Calu3 (cell line): ENCODE measurements around the gene EFS. TPM values are rescaled to one million over a fixed set of nuclear protein-coding genes. Genes with fewer than 3 reads are reported as not detected.

Experiments
- BruUV-seq: library from RNA; stranded (reverse); fragments of 400-500 nt; replicated peaks from 2 replicates; lab custom pipeline; 2021; lab: Mats Ljungman, UMichigan
- CTCF ChIA-PET: fragments of 300-600 bp; sonication (Branson Sonifier 250); formaldehyde crosslinking; loops from one replicate; lab custom pipeline; 2022; ENCODE audit warnings: antibody characterized with exemption; lab: Charles Lee
- DNase-seq: peaks from one replicate; pipeline ENCODE4 v3.0.0; 2022
- H3K27ac Mint-ChIP-seq: one replicate; pipeline ENCODE4 v1.8.0; 2022; ENCODE audit warnings: mixed read lengths; ENCODE audit not compliant: unreplicated experiment
- H3K27me3 Mint-ChIP-seq: one replicate; pipeline ENCODE4 v1.8.0; 2022; ENCODE audit warnings: mixed read lengths; ENCODE audit not compliant: unreplicated experiment
- H3K36me3 Mint-ChIP-seq: one replicate; pipeline ENCODE4 v1.8.0; 2022; ENCODE audit warnings: mild to moderate bottlenecking, moderate library complexity, mixed read lengths; ENCODE audit not compliant: insufficient read depth, unreplicated experiment
- H3K4me1 Mint-ChIP-seq: one replicate; pipeline ENCODE4 v1.8.0; 2022; ENCODE audit warnings: mild to moderate bottlenecking, low read depth, mixed read lengths; ENCODE audit not compliant: unreplicated experiment
- H3K4me3 Mint-ChIP-seq: one replicate; pipeline ENCODE4 v1.8.0; 2022; ENCODE audit warnings: mild to moderate bottlenecking, low read depth, moderate library complexity, mixed read lengths; ENCODE audit not compliant: unreplicated experiment
- H3K9me3 Mint-ChIP-seq: one replicate; pipeline ENCODE4 v1.8.0; 2022; ENCODE audit warnings: low read depth, mixed read lengths; ENCODE audit not compliant: unreplicated experiment
- CTCF ChIP-seq: fragments of 200-600 bp; IDR thresholded peaks from one replicate; pipeline ENCODE4 v1.8.0; 2022; ENCODE audit warnings: antibody characterized with exemption; ENCODE audit not compliant: unreplicated experiment
- intact Hi-C: fragments of 100-400 bp; cut with micrococcal nuclease; formaldehyde crosslinking; loops from one replicate; pipeline ENCODE4 v1.10.0; 2022; ENCODE audit not compliant: unreplicated experiment
- total RNA-seq: library from RNA; stranded (reverse); gene quantifications from 2 replicates; pipeline ENCODE4 v1.2.3, GENCODE V29; 2022

The EFS gene
- total RNA-seq, 1 experiment from 2014 or later = not detected

- BruUV-seq = no TSS peak
- no peaks in the 10 kb centered on the region for H3K36me3 Mint-ChIP-seq
- intact Hi-C loops = no loop called here
- no peaks in the 10 kb centered on the region for H3K9me3 Mint-ChIP-seq
- no peak for TF ChIP-seq CTCF
- H3K4me1 Mint-ChIP-seq = no peaks in the 10 kb centered on the region
- DNase-seq = no peak
- no peak overlapping the region for H3K27ac Mint-ChIP-seq
- CTCF ChIA-PET = interaction anchor here (0.6 to 0.7 kb wide), 2 partner anchors 11 to 186 kb away, joined by 3 read pairs; no protein-coding TSS in a partner anchor
- H3K27me3 Mint-ChIP-seq = peaks cover 96% of the 10 kb centered on the region
- peak overlapping the region; percentile 40 for H3K4me3 Mint-ChIP-seq
Observed at GRCh38 chr14:23364164-23365035, 572 bp downstream of the EFS start.

DNA sequence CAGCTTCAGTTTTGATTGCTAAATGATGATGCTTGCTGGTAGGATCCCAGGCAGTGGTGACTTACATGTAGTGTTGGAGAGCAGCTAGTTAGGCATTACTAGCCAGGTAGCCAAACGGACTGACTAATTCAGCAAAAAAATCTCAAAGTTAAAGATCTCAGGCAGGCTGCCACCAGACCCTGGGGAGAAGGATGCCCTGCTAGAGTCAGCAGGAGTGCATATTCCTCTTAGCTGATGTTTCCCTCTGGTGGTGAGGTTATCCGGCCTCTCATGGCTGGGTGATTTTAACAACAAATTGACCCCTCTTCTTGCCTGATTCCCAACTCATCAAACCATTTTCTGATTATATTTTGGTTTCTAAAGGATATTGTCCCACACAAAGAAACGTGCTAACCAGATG, 2.8 kb downstream of the EFS start:
- Mint-ChIP-seq H3K9me3 (no peaks in the 10 kb centered on the region), H3K36me3 (no peaks in the 10 kb centered on the region), H3K4me1 (no peaks in the 10 kb centered on the region), H3K27me3 (peaks cover 87% of the 10 kb centered on the region), H3K4me3 (no peak overlapping the region), H3K27ac (no peak overlapping the region)
- no TSS peak for BruUV-seq
- no peak for DNase-seq
- CTCF ChIA-PET = no interaction called here
- TF ChIP-seq CTCF = no peak
- intact Hi-C loops = no loop called here

GRCh38 chr14:23361763-23362162, 3.2 kb downstream of the EFS start:
- Mint-ChIP-seq H3K27ac (no peak overlapping the region), H3K9me3 (no peaks in the 10 kb centered on the region), H3K4me3 (no peak overlapping the region), H3K4me1 (no peaks in the 10 kb centered on the region), H3K27me3 (peaks cover 83% of the 10 kb centered on the region), H3K36me3 (no peaks in the 10 kb centered on the region)
- intact Hi-C loops = no loop called here
- TF ChIP-seq CTCF = no peak
- DNase-seq = no peak
- CTCF ChIA-PET = no interaction called here
- BruUV-seq = no TSS peak

- H3K4me3 Mint-ChIP-seq = no peak overlapping the region
- CTCF ChIA-PET = interaction anchor here (0.5 to 1.0 kb wide), 2 partner anchors 19 to 345 kb away, joined by 3 to 4 read pairs; no protein-coding TSS in a partner anchor
- no peaks in the 10 kb centered on the region for H3K36me3 Mint-ChIP-seq
- no peaks in the 10 kb centered on the region for H3K9me3 Mint-ChIP-seq
- intact Hi-C loops = no loop called here
- no peak overlapping the region for H3K27ac Mint-ChIP-seq
- peaks cover 83% of the 10 kb centered on the region for H3K27me3 Mint-ChIP-seq
- no TSS peak for BruUV-seq
- no peak for DNase-seq
- no peaks in the 10 kb centered on the region for H3K4me1 Mint-ChIP-seq
- no peak for TF ChIP-seq CTCF
Observed at GRCh38 chr14:23361320-23361719, 3.7 kb downstream of the EFS start.
